IMR-90 (cell line): ENCODE results near the gene SCAND1. TPM values are rescaled to one million over a fixed set of nuclear protein-coding genes. Genes with fewer than 3 reads are reported as not detected.

Experiments
- ATAC-seq: fragments of 200-7000 bp; cut with Tn5 transposase; 2 replicates; pipeline ENCODE4 v1.9.1; 2020; ENCODE audit warnings: low read depth, mild to moderate bottlenecking, moderate library complexity
- BruUV-seq: library from RNA; stranded (reverse); fragments of 400-500 nt; replicated peaks from 2 replicates; lab custom pipeline; 2021; lab: Mats Ljungman, UMichigan
- CTCF ChIA-PET: fragments of 300-600 bp; formaldehyde crosslinking; extraction: SDS; loops from one replicate; lab custom pipeline; 2021; ENCODE audit warnings: antibody characterized with exemption; lab: Yijun Ruan, JAX
- POLR2A ChIA-PET: fragments of 300-600 bp; sonication (Branson Sonifier 250); formaldehyde crosslinking; loops from one replicate; lab custom pipeline; 2022; ENCODE audit warnings: antibody characterized with exemption; ENCODE audit not compliant: unreplicated experiment; lab: Charles Lee
- DNase-seq: peaks from one replicate; pipeline ENCODE4 v3.0.0; 2013
- H2AFZ ChIP-seq: replicated peaks from 2 replicates; pipeline ENCODE3; 2013; ENCODE audit warnings: low read length, mild to moderate bottlenecking; ENCODE audit not compliant: poor library complexity
- H2AK5ac ChIP-seq: 2 replicates; pipeline ENCODE4 v1.6.1; 2013; ENCODE audit warnings: low read depth, low read length, inconsistent platforms
- H2AK9ac ChIP-seq: replicated peaks from 2 replicates; pipeline ENCODE3; 2013; ENCODE audit warnings: mild to moderate bottlenecking, low read depth, low read length, moderate library complexity; ENCODE audit not compliant: poor library complexity
- H2BK120ac ChIP-seq: 2 replicates; pipeline ENCODE4 v1.6.1; 2013; ENCODE audit warnings: low read depth, low read length, inconsistent platforms
- H2BK15ac ChIP-seq: 3 replicates; pipeline ENCODE4 v1.6.1; 2013; ENCODE audit warnings: low read depth, low read length, inconsistent platforms
- H2BK20ac ChIP-seq: 2 replicates; pipeline ENCODE4 v1.6.1; 2013; ENCODE audit warnings: low read depth, mild to moderate bottlenecking, inconsistent platforms, low read length, moderate library complexity
- H2BK5ac ChIP-seq: 2 replicates; pipeline ENCODE4 v1.6.1; 2013; ENCODE audit warnings: mild to moderate bottlenecking, low read depth, low read length, inconsistent platforms; ENCODE audit not compliant: poor library complexity, severe bottlenecking
- H3K14ac ChIP-seq: replicated peaks from 2 replicates; pipeline ENCODE4 v1.6.1; 2013; ENCODE audit warnings: low read depth, low read length, inconsistent platforms
- H3K18ac ChIP-seq: 2 replicates; pipeline ENCODE4 v1.6.1; 2013; ENCODE audit warnings: low read depth, low read length, control low read depth
- H3K23ac ChIP-seq: 2 replicates; pipeline ENCODE4 v1.6.1; 2013; ENCODE audit warnings: low read depth, low read length, inconsistent platforms
- H3K27ac ChIP-seq: 2 replicates; pipeline ENCODE4 v1.5.1; 2013; ENCODE audit warnings: mild to moderate bottlenecking, control low read depth, low read length; ENCODE audit not compliant: insufficient read depth
- H3K27me3 ChIP-seq: 2 replicates; pipeline ENCODE4 v1.6.1; 2013; ENCODE audit warnings: low read length; ENCODE audit not compliant: control insufficient read depth, insufficient read depth
- H3K36me3 ChIP-seq: 2 replicates; pipeline ENCODE4 v1.6.1; 2013; ENCODE audit warnings: low read length, mixed read lengths; ENCODE audit not compliant: control insufficient read depth, insufficient read depth
- H3K4ac ChIP-seq: 2 replicates; pipeline ENCODE4 v1.6.1; 2013; ENCODE audit warnings: low read depth, low read length, inconsistent platforms
- H3K4me1 ChIP-seq: 2 replicates; pipeline ENCODE4 v1.6.1; 2013; ENCODE audit warnings: low read length, mixed read lengths; ENCODE audit not compliant: control insufficient read depth, insufficient read depth
- H3K4me2 ChIP-seq: 2 replicates; pipeline ENCODE4 v1.6.1; 2013; ENCODE audit warnings: low read depth, mild to moderate bottlenecking, control low read depth, low read length, moderate library complexity
- H3K4me3 ChIP-seq: 2 replicates; pipeline ENCODE4 v1.5.1; 2013; ENCODE audit warnings: low read depth, mild to moderate bottlenecking, control low read depth, low read length, moderate library complexity; ENCODE audit not compliant: insufficient read depth
- H3K56ac ChIP-seq: 2 replicates; pipeline ENCODE4 v1.6.1; 2013; ENCODE audit warnings: low read length, inconsistent platforms; ENCODE audit not compliant: insufficient read depth; ENCODE audit errors: extremely low read depth
- H3K79me1 ChIP-seq, 2 experiments: 2 replicates each; pipeline ENCODE4 v1.6.1; 2013; ENCODE audit warnings: low read length in 2 of 2, inconsistent platforms in 1 of 2, low read depth in 1 of 2
- H3K9ac ChIP-seq: 2 replicates; pipeline ENCODE4 v1.6.1; 2013; ENCODE audit warnings: low read depth, low read length, control low read depth
- H3K9me1 ChIP-seq: 2 replicates; pipeline ENCODE4 v1.6.1; 2013; ENCODE audit warnings: low read length, inconsistent platforms; ENCODE audit not compliant: insufficient read depth
- H3K9me3 ChIP-seq: 2 replicates; pipeline ENCODE4 v1.6.1; 2013; ENCODE audit warnings: low read length; ENCODE audit not compliant: control insufficient read depth, insufficient read depth
- H4K20me1 ChIP-seq: 2 replicates; pipeline ENCODE4 v1.6.1; 2013; ENCODE audit warnings: low read length, inconsistent platforms; ENCODE audit not compliant: insufficient read depth
- H4K5ac ChIP-seq: 2 replicates; pipeline ENCODE4 v1.6.1; 2013; ENCODE audit warnings: mild to moderate bottlenecking, low read depth, low read length, control low read depth
- H4K8ac ChIP-seq, 2 experiments: 2 replicates each; pipeline ENCODE4 v1.6.1; 2013; ENCODE audit warnings: low read depth in 2 of 2, low read length in 2 of 2, control low read depth in 1 of 2, inconsistent platforms in 1 of 2
- H4K91ac ChIP-seq: 2 replicates; pipeline ENCODE4 v1.6.1; 2013; ENCODE audit warnings: low read depth, low read length, inconsistent platforms; ENCODE audit not compliant: insufficient read depth
- CEBPB ChIP-seq: IDR thresholded peaks from 2 replicates; pipeline ENCODE4 v1.6.1; 2012; ENCODE audit warnings: low read depth, low read length, improper control_type of control experiment
- CHD1 ChIP-seq: IDR thresholded peaks from 2 replicates; pipeline ENCODE4 v1.6.1; 2012; ENCODE audit warnings: low read depth, low read length, improper control_type of control experiment
- CTCF ChIP-seq: conservative IDR thresholded peaks from 2 replicates; pipeline ENCODE4 v1.5.1; 2012; ENCODE audit warnings: mild to moderate bottlenecking, low read depth, low read length, improper control_type of control experiment
- ELK1 ChIP-seq: fragments of 150-350 bp; IDR thresholded peaks from 2 replicates; pipeline ENCODE4 v1.6.1; 2016; ENCODE audit warnings: low read depth, mild to moderate bottlenecking, low read length, moderate library complexity, borderline replicate concordance
- MAZ ChIP-seq: IDR thresholded peaks from 2 replicates; pipeline ENCODE4 v1.6.1; 2012; ENCODE audit warnings: low read depth, mild to moderate bottlenecking, low read length, improper control_type of control experiment, moderate library complexity, borderline replicate concordance
- MXI1 ChIP-seq: IDR thresholded peaks from 2 replicates; pipeline ENCODE4 v1.6.1; 2012; ENCODE audit warnings: low read depth, mild to moderate bottlenecking, low read length, moderate library complexity, borderline replicate concordance
- NFE2L2 ChIP-seq: fragments of 150-350 bp; IDR thresholded peaks from 2 replicates; pipeline ENCODE4 v1.6.1; 2016; ENCODE audit warnings: low read depth, mild to moderate bottlenecking, low read length
- SMC3 ChIP-seq: fragments of 150-350 bp; IDR thresholded peaks from 2 replicates; pipeline ENCODE4 v1.6.1; 2016; ENCODE audit warnings: low read depth, mild to moderate bottlenecking, antibody characterized with exemption, low read length, moderate library complexity
- WGBS, 2 experiments: methylation state at CpG; one replicate each; pipeline versions ENCODE4 v1.1.5 to v1.1.7; 2013; ENCODE audit warnings: missing lambda C conversion rate in 2 of 2; ENCODE audit not compliant: insufficient read length in 1 of 2; ENCODE audit errors: extremely low coverage in 2 of 2; 5-methylcytosine and 5-hydroxymethylcytosine counted together
- dilution Hi-C: fragments of 300-500 bp; cut with HindIII; formaldehyde crosslinking; loops from one replicate; pipeline ENCODE4 v1.14.3; 2018; ENCODE audit warnings: low sequenced_read_pairs; ENCODE audit not compliant: unreplicated experiment
- in situ Hi-C: fragments of 300-500 bp; cut with MboI; formaldehyde crosslinking; loops from 3 replicates; pipeline ENCODE4 v1.14.3; 2019; ENCODE audit warnings: low sequenced_read_pairs, inconsistent platforms, mixed read lengths
- intact Hi-C: fragments of 100-400 bp; cut with micrococcal nuclease; formaldehyde crosslinking; loops from 2 replicates; pipeline ENCODE4 v1.10.0; 2022
- polyA plus RNA-seq, 3 experiments: library from polyadenylated mRNA; depleted of rRNA; stranded (reverse); fragments of >200 nt; gene quantifications; 2 replicates each; pipeline ENCODE4 v1.2.3, GENCODE V29; 2012; ENCODE audit warnings: low replicate concordance in 1 of 3
- total RNA-seq: library from RNA; depleted of rRNA; stranded (reverse); fragments of >200 nt; gene quantifications from 2 replicates; pipeline ENCODE4 v1.2.3, GENCODE V29; 2012

SCAND1 gene
- total and polyA plus RNA-seq, 2 of the 4 experiments (the other 2 are of a cell fraction), result 7.5 to 26.8 TPM

DNA sequence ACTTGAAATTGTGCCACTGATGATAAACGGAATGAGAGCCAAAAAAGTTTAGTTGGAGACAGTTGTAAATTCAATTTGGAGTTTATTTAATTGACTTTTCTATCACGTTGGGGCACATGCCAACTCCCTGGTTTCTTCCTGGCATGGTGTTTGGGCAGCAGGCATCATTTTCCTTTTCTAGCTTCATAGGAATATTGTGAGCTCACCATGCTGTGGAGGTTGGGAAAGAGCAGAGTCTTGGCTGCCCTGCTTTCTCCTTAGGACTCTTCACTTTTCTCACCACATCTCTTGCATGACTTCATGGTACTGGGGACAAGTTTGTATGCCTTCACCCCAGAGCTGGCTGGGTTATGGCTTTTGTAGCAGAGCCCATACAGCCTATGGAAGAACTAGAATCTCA is 6.4 kb downstream of the SCAND1 start:
- peaks cover 4% of the 10 kb centered on the region for H3K4me1 ChIP-seq
- H2AK5ac ChIP-seq, result no peak overlapping the region
- H3K27ac ChIP-seq, result peak overlapping the region; percentile 27; the same call in 1 of the 2 replicates
- H3K4me2 ChIP-seq, result no peak overlapping the region
- ChIA-PET POLR2A (no interaction called here), CTCF (interaction anchor here (0.7 kb wide), 1 partner anchor 45 kb away, joined by 3 read pairs; no protein-coding TSS in a partner anchor)
- no peak overlapping the region for H3K9ac ChIP-seq
- peaks cover 11% of the 10 kb centered on the region for H4K20me1 ChIP-seq
- H3K9me1 ChIP-seq, result peaks cover 9% of the 10 kb centered on the region
- H2BK120ac ChIP-seq, result no peak overlapping the region
- no peaks in the 10 kb centered on the region for H3K27me3 ChIP-seq
- H3K36me3 ChIP-seq, result peaks cover 20% of the 10 kb centered on the region
- no peak overlapping the region for H3K23ac ChIP-seq
- no peak overlapping the region for H2BK20ac ChIP-seq
- no peak overlapping the region for H4K5ac ChIP-seq
- H2BK15ac ChIP-seq, result no peak overlapping the region
- no peak overlapping the region for H2AK9ac ChIP-seq
- intact Hi-C loops (no loop called here), dilution Hi-C loops (no loop called here), in situ Hi-C loops (no loop called here)
- H3K4ac ChIP-seq, result no peak overlapping the region
- peak overlapping the region; percentile 76 for H2BK5ac ChIP-seq
- H3K4me3 ChIP-seq, result no peak overlapping the region
- WGBS, 2 experiments, result 80% methylated on average over 1 of the region's 2 CpGs; no CpG with 5 or more reads in 1 of the 2 experiments
- no peak overlapping the region for H3K18ac ChIP-seq
- no peak overlapping the region for H3K14ac ChIP-seq
- no peak overlapping the region for H3K56ac ChIP-seq
- no TSS peak for BruUV-seq
- ATAC-seq, result peak; percentile 59
- no peak overlapping the region for H4K91ac ChIP-seq
- H4K8ac ChIP-seq, result no peak overlapping the region
- no peaks in the 10 kb centered on the region for H3K9me3 ChIP-seq
- TF ChIP-seq CTCF (no peak), CHD1 (no peak), SMC3 (no peak), CEBPB (no peak), MAZ (no peak), NFE2L2 (no peak), ELK1 (no peak), MXI1 (no peak)
- no peak overlapping the region for H2AFZ ChIP-seq
- peak; percentile 57 for DNase-seq
- peaks cover 0 to 43% of the 10 kb centered on the region in 2 experiments; a peak in 3 of 4 replicates for H3K79me1 ChIP-seq
